Gastroesophageal sphincter (tissue), 4 donors: ENCODE measurements around the gene PES1. TPM values are rescaled to one million over a fixed set of nuclear protein-coding genes. Genes with fewer than 3 reads are reported as not detected.

Experiments used
- ATAC-seq: fragments of 150-250 bp; one replicate; pipeline ENCODE4 v1.9.1; 2016; ENCODE audit warnings: mild to moderate bottlenecking, moderate library complexity
- H3K27ac ChIP-seq, 4 donors: fragments of 200-600 bp; sonication (generic) in 3 of 4; 1 replicate in 3 of 4; 2 replicates in 1 of 4; pipeline ENCODE4 v1.5.1; 2016 to 2019
- H3K27me3 ChIP-seq: fragments of 200-600 bp; sonication (generic); one replicate; pipeline ENCODE4 v1.5.1; 2019
- H3K36me3 ChIP-seq, 2 donors: fragments of 200-600 bp; sonication (generic); one replicate each; pipeline ENCODE4 v1.5.1; 2019; ENCODE audit warnings: control low read depth in 1 of 2
- H3K4me1 ChIP-seq, 3 donors: fragments of 200-600 bp; sonication (generic); 1 replicate in 2 of 3; 2 replicates in 1 of 3; pipeline ENCODE4 v1.5.1; 2016 to 2019; ENCODE audit warnings: control low read depth in 2 of 3
- H3K4me3 ChIP-seq, 2 donors: fragments of 200-600 bp; sonication (generic); one replicate each; pipeline ENCODE4 v1.5.1; 2019; ENCODE audit warnings: mild to moderate bottlenecking in 1 of 2, moderate library complexity in 1 of 2
- H3K9me3 ChIP-seq, 3 donors: fragments of 200-600 bp; sonication (generic); one replicate each; pipeline ENCODE4 v1.5.1; 2017 to 2019; ENCODE audit warnings: control low read depth in 2 of 3
- CTCF ChIP-seq, 4 experiments: fragments of 200-600 bp in 2 of 4; fragments of 450-650 bp in 2 of 4; sonication (generic) in 1 of 4; IDR thresholded peaks; one replicate each; pipeline ENCODE4 v1.5.1; 2017 to 2019; ENCODE audit warnings: antibody characterized with exemption in 4 of 4, mild to moderate bottlenecking in 2 of 4, moderate library complexity in 2 of 4
- EP300 ChIP-seq: sonication (generic); formaldehyde crosslinking; IDR thresholded peaks from one replicate; pipeline ENCODE4 v1.6.1; 2017; ENCODE audit warnings: antibody characterized with exemption, mild to moderate bottlenecking
- POLR2A ChIP-seq, 2 donors: fragments of 450-650 bp; IDR thresholded peaks; one replicate each; pipeline ENCODE4 v1.6.1; 2017; ENCODE audit warnings: antibody characterized with exemption in 2 of 2, mild to moderate bottlenecking in 2 of 2, moderate library complexity in 1 of 2
- POLR2AphosphoS5 ChIP-seq: sonication (generic); formaldehyde crosslinking; IDR thresholded peaks from one replicate; pipeline ENCODE4 v1.6.1; 2017; ENCODE audit warnings: antibody characterized with exemption
- WGBS, 2 donors: methylation state at CpG; one replicate each; pipeline ENCODE4 v1.1.5; 2018; ENCODE audit warnings: low coverage in 1 of 2; 5-methylcytosine and 5-hydroxymethylcytosine counted together
- total RNA-seq, 4 donors: library from RNA; depleted of rRNA; stranded (reverse); fragments of >200 nt; gene quantifications; one replicate each; pipeline ENCODE4 v1.1.0, GENCODE V29; 2016

PES1 gene
- total RNA-seq, 4 donors from 2014 or later, result 35.5 to 48.9 (median 39.8) TPM

- Histone ChIP-seq H3K9me3 (no peaks in the 10 kb centered on the region), H3K27ac (peak overlapping the region in 3 of 4 donors; percentile 51 to 64 (median 59)), H3K4me1 (peaks cover 0 to 15% (median 5%) of the 10 kb centered on the region in 3 donors), H3K4me3 (peak overlapping the region in 1 of 2 donors; percentile 35), H3K27me3 (peaks cover 21% of the 10 kb centered on the region), H3K36me3 (peaks cover 0 to 53% of the 10 kb centered on the region in 2 donors)
- ATAC-seq, result peak; percentile 43
- TF ChIP-seq CTCF (IDR thresholded peaks at IDR 0.05), result no peak
- TF ChIP-seq EP300, result no peak
- TF ChIP-seq POLR2AphosphoS5, result peak; percentile 50
- no peak for TF ChIP-seq POLR2A (IDR thresholded peaks at IDR 0.05)
- 10 to 40% methylated on average over 1 to 2 of the region's 12 CpGs for WGBS, 2 donors
Observed at GRCh38 chr22:30574997-30575671, 16.6 kb downstream of the PES1 start.

- H3K4me1 ChIP-seq, result peaks cover 0 to 15% (median 5%) of the 10 kb centered on the region in 3 donors
- TF ChIP-seq CTCF (IDR thresholded peaks at IDR 0.05) (no peak), EP300 (no peak), POLR2AphosphoS5 (no peak), POLR2A (IDR thresholded peaks at IDR 0.05) (no peak)
- H3K9me3 ChIP-seq, result no peaks in the 10 kb centered on the region
- H3K27me3 ChIP-seq, result peaks cover 21% of the 10 kb centered on the region
- WGBS, 2 donors, result 14% methylated on average over 4 of the region's 75 CpGs; no CpG with 5 or more reads in 1 of the 2 donors
- peak within 1 kb of the TSS in 1 of 2 donors; percentile 35 for H3K4me3 ChIP-seq
- no peak for ATAC-seq
- peak within 1 kb of the TSS in 3 of 4 donors; percentile 59 to 64 (median 61) for H3K27ac ChIP-seq
- peaks cover 0 to 45% of the 10 kb centered on the region in 2 donors for H3K36me3 ChIP-seq
Observed at GRCh38 chr22:30574095-30574981, 17.4 kb downstream of the PES1 start, which contains the start of gene GAL3ST1. Gene GAL3ST1, minus strand, starts transcription at chr22:30574665. Its CDS starts 17,273 bp downstream, at chr22:30557392.

DNA sequence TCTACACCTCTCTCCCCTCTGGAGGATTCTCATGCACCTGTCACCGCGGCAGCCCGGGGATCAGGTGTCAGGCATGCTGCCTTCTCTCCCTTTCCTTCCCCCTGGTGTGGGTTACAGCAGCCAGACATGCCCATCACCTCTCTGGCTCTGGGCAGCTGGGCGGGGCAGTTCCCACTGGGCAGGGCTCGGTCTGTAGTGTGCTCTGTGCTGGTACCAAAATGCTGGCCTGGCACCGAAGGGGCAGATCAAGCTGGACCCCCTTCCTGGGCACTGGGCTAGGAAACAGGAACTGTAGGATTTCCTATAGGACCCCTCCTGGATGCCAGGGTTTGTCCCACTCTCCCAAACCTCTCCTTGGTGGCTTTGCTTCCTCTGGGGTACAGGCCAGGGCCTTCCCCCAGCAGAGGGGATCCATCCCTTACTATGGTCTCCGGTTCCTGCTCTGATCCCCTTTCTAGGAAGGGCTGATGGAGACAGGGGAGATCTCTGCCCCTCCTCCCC is 18.1 kb downstream of the PES1 start:
- Histone ChIP-seq H3K4me1 (peaks cover 0 to 15% (median 5%) of the 10 kb centered on the region in 3 donors), H3K27ac (peak overlapping the region in 3 of 4 donors; percentile 19 to 64 (median 61)), H3K9me3 (no peaks in the 10 kb centered on the region), H3K27me3 (peaks cover 21% of the 10 kb centered on the region), H3K36me3 (peaks cover 0 to 38% of the 10 kb centered on the region in 2 donors), H3K4me3 (peak overlapping the region in 1 of 2 donors; percentile 35)
- WGBS, 2 donors, result 63% methylated on average over 4 of the region's 7 CpGs; no CpG with 5 or more reads in 1 of the 2 donors
- ATAC-seq, result no peak
- TF ChIP-seq POLR2A (IDR thresholded peaks at IDR 0.05) (no peak), EP300 (no peak), CTCF (IDR thresholded peaks at IDR 0.05) (no peak), POLR2AphosphoS5 (no peak)

DNA sequence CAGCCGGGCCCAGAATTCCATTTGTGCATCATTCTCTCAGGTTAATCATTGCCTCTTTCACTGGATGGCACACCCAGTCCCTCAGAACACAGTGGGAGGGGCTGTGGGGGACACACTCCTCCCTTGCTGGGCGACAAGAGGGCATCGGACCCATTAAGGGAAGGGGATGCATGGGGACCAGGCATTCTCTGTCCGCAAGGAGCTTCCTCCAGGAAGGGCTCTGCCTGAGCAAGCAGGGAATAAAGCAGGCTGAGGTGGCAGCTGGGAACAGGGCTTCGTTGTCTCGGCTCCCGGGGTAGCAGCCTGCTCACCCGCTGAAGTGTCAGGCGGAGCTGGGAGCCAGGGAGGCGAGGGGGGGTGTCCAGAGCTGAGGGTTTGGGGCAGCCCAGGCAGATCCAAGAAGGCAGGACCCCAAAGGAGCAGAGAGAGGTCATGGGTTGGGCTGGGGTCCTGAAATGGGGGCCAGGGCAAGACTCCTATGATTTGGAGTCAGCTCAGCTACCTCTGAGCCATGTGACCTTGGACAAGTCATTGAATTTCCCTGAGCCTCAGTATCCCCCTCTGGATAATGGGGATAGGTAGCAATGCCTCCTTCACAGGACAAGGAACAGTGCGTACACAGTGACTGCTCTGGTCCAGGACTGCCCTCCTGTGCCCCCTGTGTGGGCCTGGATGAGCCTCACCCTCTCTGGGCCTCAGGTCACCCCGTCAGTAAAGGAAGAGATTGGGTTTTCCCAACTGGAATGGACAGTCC is 18.7 kb downstream of the PES1 start:
- 57 to 67% methylated on average over 3 to 5 of the region's 12 CpGs for WGBS, 2 donors
- Histone ChIP-seq H3K27me3 (peaks cover 27% of the 10 kb centered on the region), H3K4me1 (peaks cover 0 to 15% (median 5%) of the 10 kb centered on the region in 3 donors), H3K9me3 (no peaks in the 10 kb centered on the region), H3K27ac (no peak overlapping the region), H3K36me3 (peaks cover 0 to 31% of the 10 kb centered on the region in 2 donors), H3K4me3 (no peak overlapping the region)
- TF ChIP-seq POLR2A (IDR thresholded peaks at IDR 0.05) (no peak), POLR2AphosphoS5 (no peak), EP300 (no peak), CTCF (IDR thresholded peaks at IDR 0.05) (no peak)
- ATAC-seq, result no peak
